GM12874 (cell line): ENCODE measurements around the gene TNFRSF19.

Experiments used
- TF ChIP-seq, protein P1 (sequence below): IDR thresholded peaks from 2 replicates; pipeline ENCODE4 v1.5.1; 2011; ENCODE audit warnings: low read depth, mild to moderate bottlenecking, control low read depth, low read length, moderate library complexity; ENCODE audit not compliant: insufficient read depth

TNFRSF19 gene

DNA sequence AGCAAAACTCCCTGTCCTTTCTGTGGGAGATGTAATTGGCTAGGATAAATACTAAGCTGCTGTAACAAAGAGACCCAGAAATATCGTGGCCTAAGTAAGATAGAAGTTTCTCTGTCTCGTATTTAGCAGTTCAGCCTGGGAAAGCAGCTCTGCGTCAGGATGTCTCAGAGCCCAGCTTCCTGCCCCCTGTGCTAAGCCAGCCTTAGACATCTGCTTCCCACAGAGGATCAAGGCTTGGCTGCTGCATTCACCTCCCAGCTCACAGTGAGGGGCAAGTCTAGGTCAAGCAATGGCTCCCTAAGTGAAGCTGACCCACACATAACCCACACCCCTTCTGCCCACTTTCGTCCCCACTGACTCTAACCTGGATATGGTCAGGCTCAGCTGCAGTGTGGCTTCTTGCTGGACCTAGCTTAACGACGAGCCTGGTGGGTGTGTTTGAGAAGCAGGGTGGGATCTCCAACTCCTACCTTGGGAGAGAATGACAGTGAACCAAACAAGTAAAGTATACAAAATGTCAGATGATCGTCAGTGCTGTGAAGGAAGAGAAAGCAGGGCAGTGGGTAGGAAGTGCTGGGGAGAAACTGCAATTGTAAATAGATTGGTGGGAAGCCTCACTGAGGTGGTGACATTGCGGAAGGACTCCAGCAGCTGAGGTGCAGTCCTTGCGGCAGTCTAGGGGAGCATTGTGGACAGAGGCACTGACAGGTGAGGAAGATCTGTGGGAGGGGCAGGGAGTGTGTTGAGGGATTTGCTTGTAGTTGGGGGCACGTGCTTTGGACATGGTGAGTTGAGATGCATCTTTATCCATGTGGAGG lies 82.9 kb downstream of the TNFRSF19 start:
- TF ChIP-seq, protein P1, sequence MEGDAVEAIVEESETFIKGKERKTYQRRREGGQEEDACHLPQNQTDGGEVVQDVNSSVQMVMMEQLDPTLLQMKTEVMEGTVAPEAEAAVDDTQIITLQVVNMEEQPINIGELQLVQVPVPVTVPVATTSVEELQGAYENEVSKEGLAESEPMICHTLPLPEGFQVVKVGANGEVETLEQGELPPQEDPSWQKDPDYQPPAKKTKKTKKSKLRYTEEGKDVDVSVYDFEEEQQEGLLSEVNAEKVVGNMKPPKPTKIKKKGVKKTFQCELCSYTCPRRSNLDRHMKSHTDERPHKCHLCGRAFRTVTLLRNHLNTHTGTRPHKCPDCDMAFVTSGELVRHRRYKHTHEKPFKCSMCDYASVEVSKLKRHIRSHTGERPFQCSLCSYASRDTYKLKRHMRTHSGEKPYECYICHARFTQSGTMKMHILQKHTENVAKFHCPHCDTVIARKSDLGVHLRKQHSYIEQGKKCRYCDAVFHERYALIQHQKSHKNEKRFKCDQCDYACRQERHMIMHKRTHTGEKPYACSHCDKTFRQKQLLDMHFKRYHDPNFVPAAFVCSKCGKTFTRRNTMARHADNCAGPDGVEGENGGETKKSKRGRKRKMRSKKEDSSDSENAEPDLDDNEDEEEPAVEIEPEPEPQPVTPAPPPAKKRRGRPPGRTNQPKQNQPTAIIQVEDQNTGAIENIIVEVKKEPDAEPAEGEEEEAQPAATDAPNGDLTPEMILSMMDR, result no peak

GRCh38 chr13:23654111-23655110 lies 84.2 kb downstream of the TNFRSF19 start:
- TF ChIP-seq, protein P1, result no peak

GRCh38 chr13:23655321-23655720 lies 85.1 kb downstream of the TNFRSF19 start:
- TF ChIP-seq, protein P1, result no peak

GRCh38 chr13:23656637-23657371 lies 86.6 kb downstream of the TNFRSF19 start:
- TF ChIP-seq, protein P1, result no peak

DNA sequence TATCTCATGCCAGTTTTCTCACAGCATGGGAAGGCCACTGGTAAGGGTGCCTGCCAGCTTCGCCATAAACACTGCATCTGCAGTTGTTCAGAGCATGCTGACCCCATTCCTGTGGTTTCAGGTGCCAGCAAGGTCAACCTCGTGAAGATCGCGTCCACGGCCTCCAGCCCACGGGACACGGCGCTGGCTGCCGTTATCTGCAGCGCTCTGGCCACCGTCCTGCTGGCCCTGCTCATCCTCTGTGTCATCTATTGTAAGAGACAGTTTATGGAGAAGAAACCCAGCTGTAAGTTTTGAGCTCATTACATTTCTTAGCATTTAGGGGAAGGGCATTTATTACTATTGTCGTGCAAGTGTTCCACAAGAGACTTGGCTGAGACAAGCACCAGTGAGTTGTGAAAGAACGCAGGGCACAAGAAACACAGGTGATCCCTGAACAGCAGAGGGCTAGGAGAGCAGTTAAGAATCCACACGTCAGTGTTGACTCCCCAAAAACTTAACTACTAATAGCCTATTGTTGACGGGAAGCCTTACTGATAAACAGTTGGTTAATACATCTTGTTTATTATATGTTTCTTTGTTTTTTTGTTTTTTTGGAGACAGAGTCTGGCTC lies 88.8 kb downstream of the TNFRSF19 start:
- TF ChIP-seq, protein P1, result no peak

GRCh38 chr13:23660249-23660648 lies 90.0 kb downstream of the TNFRSF19 start:
- TF ChIP-seq, protein P1, result no peak

DNA sequence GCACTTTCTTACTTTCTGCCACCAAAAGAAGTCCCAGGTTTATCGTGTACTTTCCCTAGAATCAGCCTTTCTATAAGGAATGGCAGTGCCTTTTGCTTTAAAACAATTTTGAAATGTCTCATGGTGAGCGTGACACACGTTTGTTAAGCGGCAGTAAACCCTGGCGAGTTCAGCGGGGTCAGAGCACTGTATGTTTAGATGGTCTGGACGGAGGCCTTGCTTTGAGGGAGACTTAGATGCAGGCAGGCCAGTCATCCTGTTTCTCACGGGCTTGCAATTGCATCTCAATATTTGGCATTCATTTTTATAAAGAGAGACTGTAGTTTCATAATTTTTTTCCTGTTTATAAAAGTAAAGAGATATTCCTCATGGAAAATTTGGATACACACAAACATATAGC lies 96.4 kb downstream of the TNFRSF19 start:
- TF ChIP-seq, protein P1, result no peak
